Measurements from ENCODE around the gene ARHGAP26.

Gene ARHGAP26

DNA sequence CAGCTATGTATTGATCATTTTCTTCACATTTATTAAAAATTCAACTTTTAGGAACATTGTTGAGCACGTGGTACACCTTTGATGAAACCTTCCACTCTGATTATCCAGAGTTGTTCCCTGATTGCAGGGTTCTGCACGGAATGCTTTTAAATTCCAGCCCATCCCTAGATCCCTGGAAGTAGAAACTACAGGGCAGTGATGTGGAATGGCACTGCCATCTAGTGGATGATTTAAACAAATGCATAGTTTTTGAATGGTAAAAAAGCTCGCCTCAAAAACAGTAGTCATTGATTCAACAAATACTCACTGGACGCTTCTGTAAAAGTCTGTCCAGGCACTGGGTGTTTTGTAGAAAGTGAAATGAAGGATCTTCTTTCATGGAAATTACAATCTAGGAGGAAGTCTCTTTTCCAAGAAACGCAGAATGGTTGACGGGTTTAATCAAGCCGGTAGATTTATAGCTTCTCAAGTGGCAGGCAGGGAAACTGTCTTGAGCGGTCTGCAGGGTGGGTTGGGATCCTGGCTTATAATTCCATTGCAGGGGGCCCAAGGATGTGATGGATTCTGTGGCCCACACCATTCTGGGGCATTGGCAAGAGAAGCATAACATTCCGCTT is 118.4 kb downstream of the ARHGAP26 start:
- Histone ChIP-seq H3K9me3 (ENCODE audit: low read length) (no peaks in the 10 kb centered on the region), H2AFZ (ENCODE audit: low read length) (no peak overlapping the region), H3K9ac (ENCODE audit: low read length) (no peak overlapping the region), H3K4me1 (ENCODE audit: insufficient read depth, low read length, severe bottlenecking) (no peaks in the 10 kb centered on the region), H3K9me2 (ENCODE audit: low read depth, low read length) (no peaks in the 10 kb centered on the region), H3K36me3 (ENCODE audit: insufficient read depth, low read length) (no peaks in the 10 kb centered on the region), H3K4me2 (ENCODE audit: low read length) (no peak overlapping the region), H3K27ac (ENCODE audit: low read depth, low read length, poor library complexity, severe bottlenecking) (no peak overlapping the region), H3K79me2 (ENCODE audit: insufficient read depth, low read length) (no peaks in the 10 kb centered on the region), H3F3A (ENCODE audit: insufficient read depth, low read length) (no peaks in the 10 kb centered on the region), H3K4me3 (ENCODE audit: low read depth, low read length, poor library complexity, severe bottlenecking) (no peak overlapping the region), H3K27me3 (ENCODE audit: insufficient read depth, low read length) (no peaks in the 10 kb centered on the region), H4K20me1 (ENCODE audit: insufficient read depth, low read length) (no peaks in the 10 kb centered on the region)
- no peak for TF ChIP-seq EZH2 (IDR thresholded peaks at IDR 0.05; ENCODE audit: borderline replicate concordance, low read length)
- TF ChIP-seq, protein P1, sequence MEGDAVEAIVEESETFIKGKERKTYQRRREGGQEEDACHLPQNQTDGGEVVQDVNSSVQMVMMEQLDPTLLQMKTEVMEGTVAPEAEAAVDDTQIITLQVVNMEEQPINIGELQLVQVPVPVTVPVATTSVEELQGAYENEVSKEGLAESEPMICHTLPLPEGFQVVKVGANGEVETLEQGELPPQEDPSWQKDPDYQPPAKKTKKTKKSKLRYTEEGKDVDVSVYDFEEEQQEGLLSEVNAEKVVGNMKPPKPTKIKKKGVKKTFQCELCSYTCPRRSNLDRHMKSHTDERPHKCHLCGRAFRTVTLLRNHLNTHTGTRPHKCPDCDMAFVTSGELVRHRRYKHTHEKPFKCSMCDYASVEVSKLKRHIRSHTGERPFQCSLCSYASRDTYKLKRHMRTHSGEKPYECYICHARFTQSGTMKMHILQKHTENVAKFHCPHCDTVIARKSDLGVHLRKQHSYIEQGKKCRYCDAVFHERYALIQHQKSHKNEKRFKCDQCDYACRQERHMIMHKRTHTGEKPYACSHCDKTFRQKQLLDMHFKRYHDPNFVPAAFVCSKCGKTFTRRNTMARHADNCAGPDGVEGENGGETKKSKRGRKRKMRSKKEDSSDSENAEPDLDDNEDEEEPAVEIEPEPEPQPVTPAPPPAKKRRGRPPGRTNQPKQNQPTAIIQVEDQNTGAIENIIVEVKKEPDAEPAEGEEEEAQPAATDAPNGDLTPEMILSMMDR (IDR thresholded peaks at IDR 0.05; ENCODE audit: low read length): peak; percentile 89

- no peaks in the 10 kb centered on the region for H3K36me3 ChIP-seq (ENCODE audit: insufficient read depth, low read length)
- no peaks in the 10 kb centered on the region for H3K9me2 ChIP-seq (ENCODE audit: low read depth, low read length)
- H3K27ac ChIP-seq (ENCODE audit: low read depth, low read length, poor library complexity, severe bottlenecking): no peak overlapping the region
- no peak overlapping the region for H3K9ac ChIP-seq (ENCODE audit: low read length)
- H4K20me1 ChIP-seq (ENCODE audit: insufficient read depth, low read length): no peaks in the 10 kb centered on the region
- no peak overlapping the region for H3K4me2 ChIP-seq (ENCODE audit: low read length)
- no peaks in the 10 kb centered on the region for H3F3A ChIP-seq (ENCODE audit: insufficient read depth, low read length)
- H2AFZ ChIP-seq (ENCODE audit: low read length): no peak overlapping the region
- H3K27me3 ChIP-seq (ENCODE audit: insufficient read depth, low read length): no peaks in the 10 kb centered on the region
- no peaks in the 10 kb centered on the region for H3K9me3 ChIP-seq (ENCODE audit: low read length)
- H3K4me1 ChIP-seq (ENCODE audit: insufficient read depth, low read length, severe bottlenecking): no peaks in the 10 kb centered on the region
- no peaks in the 10 kb centered on the region for H3K79me2 ChIP-seq (ENCODE audit: insufficient read depth, low read length)
- TF ChIP-seq EZH2 (IDR thresholded peaks at IDR 0.05; ENCODE audit: borderline replicate concordance, low read length): no peak
- TF ChIP-seq, protein P1 (IDR thresholded peaks at IDR 0.05; ENCODE audit: low read length): no peak
- no peak overlapping the region for H3K4me3 ChIP-seq (ENCODE audit: low read depth, low read length, poor library complexity, severe bottlenecking)
Measured at GRCh38 chr5:142892021-142892420, 121.8 kb downstream of the ARHGAP26 start.

GRCh38 chr5:142894315-142894714 is 124.1 kb downstream of the ARHGAP26 start:
- H3K4me2 ChIP-seq (ENCODE audit: low read length): no peak overlapping the region
- no peaks in the 10 kb centered on the region for H3K36me3 ChIP-seq (ENCODE audit: insufficient read depth, low read length)
- H3K27ac ChIP-seq (ENCODE audit: low read depth, low read length, poor library complexity, severe bottlenecking): no peak overlapping the region
- H3K9me3 ChIP-seq (ENCODE audit: low read length): no peaks in the 10 kb centered on the region
- no peaks in the 10 kb centered on the region for H3K79me2 ChIP-seq (ENCODE audit: insufficient read depth, low read length)
- H3F3A ChIP-seq (ENCODE audit: insufficient read depth, low read length): no peaks in the 10 kb centered on the region
- H3K4me1 ChIP-seq (ENCODE audit: insufficient read depth, low read length, severe bottlenecking): no peaks in the 10 kb centered on the region
- H3K4me3 ChIP-seq (ENCODE audit: low read depth, low read length, poor library complexity, severe bottlenecking): no peak overlapping the region
- H3K27me3 ChIP-seq (ENCODE audit: insufficient read depth, low read length): no peaks in the 10 kb centered on the region
- H3K9me2 ChIP-seq (ENCODE audit: low read depth, low read length): no peaks in the 10 kb centered on the region
- no peak overlapping the region for H2AFZ ChIP-seq (ENCODE audit: low read length)
- no peak for TF ChIP-seq EZH2 (IDR thresholded peaks at IDR 0.05; ENCODE audit: borderline replicate concordance, low read length)
- TF ChIP-seq, protein P1 (IDR thresholded peaks at IDR 0.05; ENCODE audit: low read length): no peak
- H4K20me1 ChIP-seq (ENCODE audit: insufficient read depth, low read length): no peaks in the 10 kb centered on the region
- H3K9ac ChIP-seq (ENCODE audit: low read length): no peak overlapping the region
